H9 (cell line): ENCODE results near the gene CHST15. TPM values are rescaled to one million over a fixed set of nuclear protein-coding genes. Genes with fewer than 3 reads are reported as not detected.
A peak's percentile ranks its signal among the peaks of the same experiment; 100 is the strongest.

Experiments used
- DNase-seq: peaks from one replicate; pipeline ENCODE4 v3.0.0-alpha.2; 2017
- H2AFZ ChIP-seq: one replicate; pipeline ENCODE4 v1.6.1; 2013; ENCODE audit warnings: mild to moderate bottlenecking, low read length, control low read depth, moderate library complexity
- H2AK5ac ChIP-seq: 2 replicates; pipeline ENCODE4 v1.6.1; 2013; ENCODE audit warnings: low read length, control low read depth, mixed read lengths; ENCODE audit not compliant: insufficient read length
- H2BK120ac ChIP-seq: one replicate; pipeline ENCODE4 v1.6.1; 2013; ENCODE audit warnings: low read depth, mild to moderate bottlenecking, low read length, control low read depth, inconsistent platforms; ENCODE audit not compliant: poor library complexity, severe bottlenecking
- H2BK12ac ChIP-seq: 2 replicates; pipeline ENCODE4 v1.6.1; 2013; ENCODE audit warnings: low read length, control low read depth, mixed read lengths, low read depth; ENCODE audit not compliant: insufficient read length
- H2BK15ac ChIP-seq: 2 replicates; pipeline ENCODE4 v1.6.1; 2013; ENCODE audit warnings: low read depth, low read length, control low read depth
- H2BK20ac ChIP-seq: one replicate; pipeline ENCODE4 v1.6.1; 2013; ENCODE audit warnings: low read depth, mild to moderate bottlenecking, low read length, control low read depth, inconsistent platforms; ENCODE audit not compliant: poor library complexity, severe bottlenecking
- H2BK5ac ChIP-seq: 2 replicates; pipeline ENCODE4 v1.6.1; 2013; ENCODE audit warnings: low read length, control low read depth, mixed read lengths; ENCODE audit not compliant: insufficient read length
- H3K14ac ChIP-seq: 2 replicates; pipeline ENCODE4 v1.6.1; 2013; ENCODE audit warnings: low read length, control low read depth; ENCODE audit not compliant: insufficient read depth
- H3K18ac ChIP-seq: 2 replicates; pipeline ENCODE4 v1.6.1; 2013; ENCODE audit warnings: low read depth, mild to moderate bottlenecking, mixed read lengths, low read length, control low read depth; ENCODE audit not compliant: insufficient read length
- H3K23ac ChIP-seq: 2 replicates; pipeline ENCODE4 v1.6.1; 2013; ENCODE audit warnings: low read length, control low read depth, mixed read lengths, low read depth; ENCODE audit not compliant: insufficient read length
- H3K23me2 ChIP-seq: 2 replicates; pipeline ENCODE4 v1.6.1; 2013; ENCODE audit warnings: low read depth, mild to moderate bottlenecking, mixed read lengths, low read length, control low read depth; ENCODE audit not compliant: insufficient read length, poor library complexity, severe bottlenecking
- H3K27ac ChIP-seq: 2 replicates; pipeline ENCODE4 v1.5.1; 2013; ENCODE audit warnings: low read length, control low read depth, mixed read lengths, low read depth; ENCODE audit not compliant: insufficient read length
- H3K27me3 ChIP-seq: 2 replicates; pipeline ENCODE4 v1.6.1; 2013; ENCODE audit warnings: low read length, control low read depth, inconsistent platforms; ENCODE audit not compliant: insufficient read depth
- H3K4ac ChIP-seq: 2 replicates; pipeline ENCODE4 v1.6.1; 2013; ENCODE audit warnings: low read depth, mild to moderate bottlenecking, control low read depth, inconsistent platforms, low read length, moderate library complexity
- H3K4me1 ChIP-seq: 2 replicates; pipeline ENCODE4 v1.6.1; 2013; ENCODE audit warnings: low read length, control low read depth, inconsistent platforms; ENCODE audit not compliant: insufficient read depth
- H3K4me2 ChIP-seq: 2 replicates; pipeline ENCODE4 v1.6.1; 2013; ENCODE audit warnings: low read length, control low read depth, mixed read lengths; ENCODE audit not compliant: insufficient read length, insufficient read depth
- H3K56ac ChIP-seq: 2 replicates; pipeline ENCODE4 v1.6.1; 2013; ENCODE audit warnings: low read depth, mild to moderate bottlenecking, mixed read lengths, low read length, control low read depth; ENCODE audit not compliant: insufficient read length
- H3K79me1 ChIP-seq: 2 replicates; pipeline ENCODE4 v1.6.1; 2013; ENCODE audit warnings: low read depth, mild to moderate bottlenecking, moderate library complexity, low read length, control low read depth, inconsistent platforms; ENCODE audit not compliant: insufficient read depth, poor library complexity, severe bottlenecking
- H3K79me2 ChIP-seq: 2 replicates; pipeline ENCODE4 v1.6.1; 2013; ENCODE audit warnings: low read length, control low read depth, inconsistent platforms; ENCODE audit not compliant: insufficient read depth
- H3K9ac ChIP-seq: 2 replicates; pipeline ENCODE4 v1.6.1; 2013; ENCODE audit warnings: low read length, control low read depth, mixed read lengths; ENCODE audit not compliant: insufficient read length; ENCODE audit errors: extremely low read depth
- H3K9me3 ChIP-seq: one replicate; pipeline ENCODE4 v1.6.1; 2013; ENCODE audit warnings: low read depth, low read length, inconsistent platforms; ENCODE audit not compliant: control insufficient read depth
- H3T11ph ChIP-seq: one replicate; pipeline ENCODE4 v1.6.1; 2013; ENCODE audit warnings: mild to moderate bottlenecking, low read length, control low read depth, inconsistent platforms
- H4K20me1 ChIP-seq: one replicate; pipeline ENCODE4 v1.6.1; 2013; ENCODE audit not compliant: control insufficient read depth, insufficient read length, insufficient read depth
- H4K5ac ChIP-seq: 2 replicates; pipeline ENCODE4 v1.6.1; 2013; ENCODE audit warnings: low read depth, mild to moderate bottlenecking, mixed read lengths, low read length, control low read depth; ENCODE audit not compliant: insufficient read length
- H4K8ac ChIP-seq: replicated peaks from 2 replicates; pipeline ENCODE4 v1.6.1; 2013; ENCODE audit warnings: low read length, control low read depth, mixed read lengths, low read depth; ENCODE audit not compliant: insufficient read length
- H4K91ac ChIP-seq: 2 replicates; pipeline ENCODE4 v1.6.1; 2013; ENCODE audit warnings: low read depth, mild to moderate bottlenecking, moderate library complexity, mixed read lengths, low read length, control low read depth; ENCODE audit not compliant: insufficient read length
- H3K27ac Mint-ChIP-seq, 3 experiments: 2 replicates in 2 of 3; 3 replicates in 1 of 3; pipeline ENCODE4 v1.8.0; 2020 to 2021; ENCODE audit warnings: mixed read lengths in 3 of 3, mild to moderate bottlenecking in 1 of 3, moderate library complexity in 1 of 3
- H3K27me3 Mint-ChIP-seq: 2 replicates; pipeline ENCODE4 v1.8.0; 2021; ENCODE audit warnings: low read depth, mild to moderate bottlenecking, moderate library complexity, mixed read lengths
- H3K36me3 Mint-ChIP-seq, 3 experiments: 2 replicates in 2 of 3; 3 replicates in 1 of 3; pipeline ENCODE4 v1.8.0; 2020 to 2021; ENCODE audit warnings: low read depth in 3 of 3, mixed read lengths in 3 of 3; ENCODE audit not compliant: insufficient read depth in 1 of 3
- H3K4me1 Mint-ChIP-seq, 2 experiments: 2 replicates each; pipeline ENCODE4 v1.8.0; 2020; ENCODE audit warnings: mixed read lengths in 2 of 2
- H3K4me3 Mint-ChIP-seq, 2 experiments: 2 replicates in 1 of 2; 3 replicates in 1 of 2; pipeline ENCODE4 v1.8.0; 2020 to 2021; ENCODE audit warnings: mild to moderate bottlenecking in 2 of 2, mixed read lengths in 2 of 2, moderate library complexity in 1 of 2
- H3K9me3 Mint-ChIP-seq, 2 experiments: 2 replicates in 1 of 2; 3 replicates in 1 of 2; pipeline ENCODE4 v1.8.0; 2020; ENCODE audit warnings: mild to moderate bottlenecking in 2 of 2, mixed read lengths in 2 of 2, moderate library complexity in 1 of 2
- WGBS: extraction: QIAGEN DNeasy Blood & Tissue Kit; methylation state at CpG from one replicate; pipeline ENCODE4 v1.1.7; 2013; ENCODE audit warnings: missing lambda C conversion rate, low lambda C conversion rate, mixed read lengths; ENCODE audit not compliant: insufficient read length; ENCODE audit errors: extremely low coverage; 5-methylcytosine and 5-hydroxymethylcytosine counted together
- total RNA-seq: library from RNA; stranded (reverse); gene quantifications from 2 replicates; pipeline ENCODE4 v1.2.1, GENCODE V29; 2021
- TF ChIP-seq, protein P1 (sequence below): fragments of 200-600 bp; sonication (generic); conservative IDR thresholded peaks from 3 replicates; pipeline ENCODE4 v1.8.0; 2021; ENCODE audit warnings: antibody characterized with exemption, mild to moderate bottlenecking

CHST15 gene
- total RNA-seq, 1 experiment from 2014 or later: 8.7 TPM

GRCh38 chr10:124084708-124085107, 8.7 kb downstream of the CHST15 start:
- Histone ChIP-seq H3K23me2 (no peaks in the 10 kb centered on the region), H3K79me1 (no peaks in the 10 kb centered on the region), H4K20me1 (no peaks in the 10 kb centered on the region), H2BK120ac (no peak overlapping the region), H3K4ac (no peak overlapping the region), H3K9ac (no peak overlapping the region), H3K9me3 (no peaks in the 10 kb centered on the region), H3T11ph (no peak overlapping the region), H3K23ac (no peak overlapping the region), H4K91ac (no peak overlapping the region), H3K27ac (no peak overlapping the region), H3K14ac (peak overlapping the region; percentile 21; the same call in 1 of the 2 replicates), H2BK15ac (no peak overlapping the region), H2AFZ (no peak overlapping the region), H3K79me2 (no peaks in the 10 kb centered on the region), H3K4me1 (no peaks in the 10 kb centered on the region), H3K4me2 (no peak overlapping the region), H4K8ac (no peak overlapping the region), H2AK5ac (no peak overlapping the region), H3K27me3 (no peaks in the 10 kb centered on the region), H3K56ac (no peak overlapping the region), H2BK20ac (no peak overlapping the region), H2BK5ac (no peak overlapping the region), H2BK12ac (no peak overlapping the region), H4K5ac (no peak overlapping the region), H3K18ac (no peak overlapping the region)
- DNase-seq: no peak
- Mint-ChIP-seq H3K27me3 (peaks cover 17% of the 10 kb centered on the region), H3K36me3 (peaks cover 2 to 9% (median 4%) of the 10 kb centered on the region in 3 experiments; a peak in 4 of 7 replicates), H3K4me3 (no peak overlapping the region), H3K4me1 (peaks cover 23% of the 10 kb centered on the region in 2 experiments), H3K27ac (peak overlapping the region in 1 of 3 experiments; percentile 20; a peak in 1 of 7 replicates), H3K9me3 (no peaks in the 10 kb centered on the region)
- no CpG with 5 or more reads among the region's 9 CpGs for WGBS
- TF ChIP-seq, protein P1, sequence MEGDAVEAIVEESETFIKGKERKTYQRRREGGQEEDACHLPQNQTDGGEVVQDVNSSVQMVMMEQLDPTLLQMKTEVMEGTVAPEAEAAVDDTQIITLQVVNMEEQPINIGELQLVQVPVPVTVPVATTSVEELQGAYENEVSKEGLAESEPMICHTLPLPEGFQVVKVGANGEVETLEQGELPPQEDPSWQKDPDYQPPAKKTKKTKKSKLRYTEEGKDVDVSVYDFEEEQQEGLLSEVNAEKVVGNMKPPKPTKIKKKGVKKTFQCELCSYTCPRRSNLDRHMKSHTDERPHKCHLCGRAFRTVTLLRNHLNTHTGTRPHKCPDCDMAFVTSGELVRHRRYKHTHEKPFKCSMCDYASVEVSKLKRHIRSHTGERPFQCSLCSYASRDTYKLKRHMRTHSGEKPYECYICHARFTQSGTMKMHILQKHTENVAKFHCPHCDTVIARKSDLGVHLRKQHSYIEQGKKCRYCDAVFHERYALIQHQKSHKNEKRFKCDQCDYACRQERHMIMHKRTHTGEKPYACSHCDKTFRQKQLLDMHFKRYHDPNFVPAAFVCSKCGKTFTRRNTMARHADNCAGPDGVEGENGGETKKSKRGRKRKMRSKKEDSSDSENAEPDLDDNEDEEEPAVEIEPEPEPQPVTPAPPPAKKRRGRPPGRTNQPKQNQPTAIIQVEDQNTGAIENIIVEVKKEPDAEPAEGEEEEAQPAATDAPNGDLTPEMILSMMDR: no peak
